HL-60/S4 (cell line): Measurements from ENCODE around the gene ZNF618.
"Not testable (repeated sequence)": the region's sequence is repeated elsewhere in the genome, so short reads cannot be mapped to it uniquely, and the experiment has no call there.

Source experiments
- in situ Hi-C: fragments of 300-500 bp; cut with MboI; formaldehyde crosslinking; loops from 2 replicates; pipeline ENCODE4 v1.14.3; 2022; ENCODE audit warnings: low sequenced_read_pairs

The ZNF618 gene

DNA sequence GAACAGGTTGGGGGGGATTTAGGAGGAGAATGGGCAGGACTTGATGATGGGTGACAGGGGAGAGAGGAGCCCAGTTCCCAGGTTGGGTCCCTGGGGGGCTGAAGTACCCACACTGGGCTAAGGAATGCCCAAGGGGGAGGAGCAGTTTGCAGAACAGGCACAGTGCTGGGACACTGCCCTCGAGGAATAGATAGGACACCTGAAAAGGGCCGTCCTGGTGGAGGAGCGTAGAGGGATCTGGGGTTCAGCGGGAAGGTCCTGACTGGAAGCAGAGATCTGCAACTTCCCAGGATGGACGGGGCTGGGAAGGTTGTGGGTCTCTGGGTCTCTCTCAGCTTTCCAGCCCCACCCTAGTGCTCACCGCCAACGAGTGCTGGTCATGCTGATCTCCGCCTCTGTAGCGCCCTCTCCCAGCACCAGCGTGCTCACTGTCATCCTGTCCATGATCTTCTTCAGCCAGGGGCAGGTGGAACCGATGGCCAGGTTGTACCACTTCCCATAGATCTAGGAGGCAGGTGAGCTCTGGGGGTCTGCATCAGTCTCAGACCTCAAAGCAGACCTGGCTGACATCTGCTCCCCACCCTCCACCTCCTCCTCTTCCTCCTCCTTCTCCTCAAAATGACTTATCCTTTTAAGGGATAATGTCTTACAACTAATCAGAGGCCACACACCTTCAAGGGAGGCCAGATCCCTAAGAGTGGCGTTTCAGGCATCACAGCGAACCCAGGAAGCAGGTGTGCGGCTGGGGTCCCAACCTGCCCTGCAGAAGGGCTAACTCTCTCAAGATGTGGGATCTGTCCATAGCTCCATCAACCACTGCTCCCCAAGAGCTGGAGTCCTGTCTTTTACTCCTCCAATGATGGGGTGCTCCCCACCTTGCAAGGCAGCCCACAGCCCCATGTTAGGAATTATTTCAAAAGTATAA, 200.4 kb downstream of the ZNF618 start:
- in situ Hi-C loops, result no loop called here

- in situ Hi-C loops, result no loop called here
Measured at GRCh38 chr9:114077162-114077837, 201.2 kb downstream of the ZNF618 start.

GRCh38 chr9:114078021-114078780, 202.1 kb downstream of the ZNF618 start, which contains the start of gene AMBP:
TSS of gene AMBP (minus strand) at chr9:114078300. CDS start at chr9:114078209, 91 bp downstream.
- in situ Hi-C loops, result no loop called here

GRCh38 chr9:114078781-114079156, 202.7 kb downstream of the ZNF618 start:
- in situ Hi-C loops, result no loop called here

DNA sequence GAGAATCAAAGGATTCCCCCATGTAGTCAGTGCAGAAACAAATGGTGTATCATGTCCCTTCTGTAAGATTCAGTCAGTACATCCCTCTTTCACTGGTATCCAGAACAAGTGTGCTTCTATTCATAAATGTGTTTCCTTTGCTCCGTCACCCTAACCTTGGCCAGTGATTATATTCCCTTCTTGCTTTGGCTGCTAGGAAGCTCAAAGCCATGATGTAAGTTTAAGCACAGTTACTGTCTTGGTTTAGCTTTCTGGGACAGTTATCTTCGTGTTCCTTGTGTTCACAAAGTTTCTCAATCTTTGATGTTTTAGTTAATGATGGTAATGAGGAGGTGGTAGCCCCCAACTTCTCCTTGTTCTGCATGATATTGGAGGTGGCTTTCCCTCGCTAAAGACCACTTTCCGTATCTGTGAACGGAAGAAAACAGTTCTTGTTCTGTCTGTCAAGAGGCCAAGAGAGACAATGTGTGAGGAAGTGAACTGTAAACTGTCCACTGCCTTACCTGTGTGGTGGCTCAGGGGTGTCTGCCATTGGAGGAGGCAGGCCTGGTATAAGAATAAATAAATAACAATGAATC, 204.2 kb downstream of the ZNF618 start:
- in situ Hi-C loops, result no loop called here

- in situ Hi-C loops, result no loop called here
Measured at GRCh38 chr9:114080773-114081440, 204.8 kb downstream of the ZNF618 start.

DNA sequence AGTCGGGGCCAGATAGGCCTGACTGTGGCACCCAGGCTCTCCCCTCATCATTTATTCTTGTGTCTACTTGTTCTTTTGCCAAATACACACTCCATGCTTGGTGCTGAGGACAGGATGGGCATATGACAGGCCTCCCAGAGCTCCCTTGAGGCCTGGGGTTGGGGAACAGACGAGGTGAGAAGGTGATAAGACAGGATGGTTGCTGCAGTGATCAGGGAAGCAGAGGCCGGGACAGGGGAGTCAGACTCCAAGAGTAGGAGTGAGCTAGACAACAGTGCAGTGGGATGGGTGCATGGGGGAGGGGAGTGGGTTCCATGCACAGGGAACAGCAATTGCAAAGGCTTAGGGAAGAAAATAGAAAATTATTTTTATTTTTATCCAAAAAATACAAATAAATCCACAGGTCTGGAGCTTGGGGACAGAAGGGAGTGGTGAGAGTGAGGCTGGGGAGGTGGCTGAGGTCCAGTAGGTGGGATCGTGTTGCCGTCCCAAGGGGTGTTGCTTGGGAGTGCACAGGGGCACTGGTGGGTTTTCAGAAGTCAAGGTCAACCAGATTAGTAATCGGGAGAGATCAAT, 205.4 kb downstream of the ZNF618 start:
- in situ Hi-C loops, result no loop called here

DNA sequence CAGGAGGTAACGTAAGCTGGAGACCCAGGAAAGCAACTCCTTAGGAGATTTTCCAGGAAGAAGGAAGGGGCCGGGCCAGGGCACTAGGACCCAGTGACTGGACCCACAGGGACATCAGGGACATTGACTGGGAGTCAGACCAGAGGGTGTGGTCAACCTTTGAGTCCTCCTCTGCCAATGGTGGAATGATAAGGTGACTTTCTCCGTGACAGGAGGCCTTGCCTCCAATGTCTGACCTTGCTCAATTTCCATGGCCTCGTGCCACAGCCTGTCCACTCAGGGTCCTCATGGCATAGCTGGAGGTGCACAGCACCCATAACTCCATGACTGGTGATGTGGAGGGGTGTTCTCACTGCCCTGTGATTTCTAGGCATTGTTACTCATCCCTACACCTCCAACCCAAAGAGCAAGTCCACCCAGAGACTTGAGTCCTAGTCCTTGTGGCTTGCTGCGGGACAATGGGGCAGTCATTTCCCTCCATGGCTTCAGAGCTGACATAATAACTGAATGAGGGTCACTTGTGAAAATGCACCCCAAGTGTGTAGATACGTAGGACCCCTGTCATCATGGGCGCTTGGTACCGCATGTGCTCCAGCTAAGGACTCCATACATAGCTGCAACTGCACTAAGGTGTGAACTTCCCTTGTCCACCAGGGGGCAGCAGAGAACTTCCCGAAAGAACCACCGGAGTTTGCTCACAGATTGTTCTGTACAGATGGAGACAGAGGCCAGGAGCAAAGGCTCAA, 206.1 kb downstream of the ZNF618 start:
- in situ Hi-C loops, result no loop called here

DNA sequence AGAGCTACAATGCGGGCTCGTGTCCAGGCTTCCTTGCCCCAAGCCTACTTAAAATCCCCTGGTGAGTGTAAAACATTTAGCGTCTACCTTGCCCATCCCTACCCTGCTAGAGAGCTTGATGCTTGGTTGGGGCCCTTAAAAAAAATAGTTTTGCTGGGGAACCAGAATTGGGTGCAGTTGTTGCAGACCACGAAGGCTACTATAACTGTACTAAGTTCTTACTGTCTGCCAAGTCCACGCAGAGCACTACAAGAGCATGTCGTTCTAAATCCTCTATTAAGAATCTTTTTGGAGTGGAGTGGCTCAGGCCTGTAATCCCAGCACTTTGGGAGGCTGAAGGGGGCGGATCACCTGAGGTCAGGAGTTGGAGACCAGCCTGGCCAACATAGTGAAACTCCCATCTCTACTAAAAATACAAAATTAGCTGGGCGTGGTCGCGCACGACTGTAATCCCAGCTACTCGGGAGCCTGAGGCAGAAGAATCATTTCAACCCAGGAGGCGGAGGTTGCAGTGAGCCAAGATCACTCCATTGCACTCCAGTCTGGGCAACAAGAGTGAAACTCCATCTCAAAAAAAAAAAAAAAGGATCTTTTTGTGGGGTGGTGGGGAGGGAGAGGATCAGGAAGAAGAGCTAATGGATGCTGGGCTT, 206.8 kb downstream of the ZNF618 start:
- in situ Hi-C loops, result not testable (repeated sequence)

DNA sequence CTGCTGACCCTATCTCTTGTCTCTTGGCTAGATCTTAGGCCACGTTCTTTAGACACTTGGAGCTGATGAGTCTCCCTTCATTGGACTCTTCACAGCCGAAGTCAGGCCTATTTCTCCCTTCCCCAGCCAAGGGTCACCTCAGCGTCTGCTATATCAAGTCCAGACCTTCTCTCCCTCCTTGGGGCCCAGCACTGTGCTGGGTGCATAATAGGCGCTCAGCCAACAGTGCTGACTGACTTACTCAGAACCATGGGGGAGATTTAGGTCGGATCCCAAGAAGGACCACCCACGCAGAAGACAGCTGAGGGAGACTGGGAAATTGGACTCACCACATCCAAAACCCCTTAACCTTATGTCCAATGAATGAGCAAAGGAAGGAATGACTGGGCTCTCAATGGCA, 207.6 kb downstream of the ZNF618 start:
- in situ Hi-C loops, result no loop called here

DNA sequence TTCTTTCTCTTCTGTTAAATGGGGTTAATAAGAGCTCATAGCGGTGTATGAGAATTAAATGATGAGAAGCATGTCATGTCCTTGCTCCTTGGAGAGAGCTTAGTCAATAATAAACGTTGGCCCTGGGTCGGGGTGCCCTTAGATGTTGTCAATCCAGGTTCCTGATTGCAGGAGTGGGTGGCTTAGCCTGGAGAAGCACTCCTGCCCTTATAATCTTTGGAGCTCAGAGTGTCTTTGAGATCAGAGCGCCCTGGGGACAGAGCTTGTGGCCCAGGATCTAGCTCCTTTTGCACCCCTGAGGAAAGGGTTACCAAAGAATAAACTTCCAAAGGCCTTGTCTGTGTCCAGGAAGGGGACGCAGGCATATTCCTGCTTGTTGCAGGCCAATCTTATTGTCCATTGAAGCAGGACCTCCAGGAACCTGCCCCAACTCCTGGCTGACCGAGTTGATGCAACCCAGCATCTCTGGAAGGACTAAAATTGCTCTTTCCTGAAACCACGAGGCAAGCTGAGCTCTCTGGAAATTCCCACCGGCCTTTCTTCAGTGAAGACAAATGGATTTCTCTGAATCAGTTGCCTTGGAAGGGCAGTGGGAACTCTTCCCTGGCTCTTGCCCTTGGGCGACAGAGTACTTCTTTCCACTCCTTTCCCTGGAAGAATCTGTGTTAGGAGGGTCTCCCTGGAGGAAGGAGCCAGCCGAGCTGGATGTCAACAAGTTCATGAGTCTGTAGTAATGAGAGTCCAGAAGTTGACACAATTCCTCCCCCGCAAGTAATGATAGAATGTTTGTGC, 208.4 kb downstream of the ZNF618 start:
- in situ Hi-C loops, result no loop called here

DNA sequence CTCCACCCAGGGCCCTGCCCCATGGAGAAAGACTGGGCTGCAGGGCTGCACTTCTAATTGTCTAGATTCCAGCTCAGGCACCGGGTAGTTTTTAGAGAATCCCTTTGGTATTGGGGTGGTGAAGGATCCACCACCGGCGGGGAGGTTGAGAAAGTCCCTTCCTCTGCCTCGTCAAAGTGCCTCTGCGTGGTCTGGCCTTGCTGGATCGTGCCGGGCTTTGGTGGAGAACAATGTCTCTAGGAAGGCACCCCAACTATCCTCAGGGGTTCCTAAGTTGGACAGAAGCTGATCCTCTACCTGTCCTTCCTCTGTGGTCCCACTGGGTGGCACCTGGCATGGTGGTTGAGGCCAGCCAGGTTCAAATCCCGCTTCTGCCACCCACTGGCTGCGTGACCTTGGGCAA, 209.3 kb downstream of the ZNF618 start:
- in situ Hi-C loops, result no loop called here

DNA sequence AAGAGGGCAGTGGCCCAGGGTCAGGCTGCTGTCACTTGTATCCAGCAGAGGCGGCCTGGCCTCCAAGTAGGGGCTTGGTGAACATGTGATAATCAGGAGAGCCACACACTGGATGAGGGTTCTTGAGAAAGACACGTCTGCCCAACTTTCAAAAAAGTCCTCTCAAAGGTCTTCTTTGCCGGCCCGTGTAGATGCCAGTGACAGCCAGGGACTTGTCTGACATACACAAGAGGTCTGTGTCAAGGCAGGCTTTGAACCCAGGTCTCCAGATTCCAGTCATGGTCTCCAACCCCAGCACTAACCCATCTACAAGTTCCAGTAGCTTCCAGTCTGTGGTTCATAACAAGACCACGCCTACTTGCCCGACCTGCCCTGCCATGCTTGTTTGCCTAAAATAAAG, 209.9 kb downstream of the ZNF618 start:
- in situ Hi-C loops, result no loop called here

DNA sequence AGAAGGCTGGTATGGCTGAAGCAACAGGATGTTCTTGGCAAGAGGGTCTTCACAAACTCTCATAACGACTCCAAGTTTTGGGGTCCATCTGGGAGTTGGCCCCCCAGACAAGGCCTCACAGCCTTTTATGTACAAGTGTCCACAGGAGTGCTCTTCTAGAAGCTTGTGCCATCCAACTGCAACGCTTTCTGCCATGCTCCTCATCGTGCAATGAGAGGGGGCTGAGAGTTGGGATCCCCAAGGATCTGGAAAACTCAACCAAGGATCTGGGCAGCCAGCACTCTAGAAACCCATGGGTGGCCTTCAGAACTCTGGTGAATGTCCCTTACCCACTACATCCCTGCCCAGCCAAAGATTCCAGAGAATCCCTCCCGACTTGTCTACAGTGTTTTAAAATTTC, 210.5 kb downstream of the ZNF618 start:
- in situ Hi-C loops, result no loop called here

DNA sequence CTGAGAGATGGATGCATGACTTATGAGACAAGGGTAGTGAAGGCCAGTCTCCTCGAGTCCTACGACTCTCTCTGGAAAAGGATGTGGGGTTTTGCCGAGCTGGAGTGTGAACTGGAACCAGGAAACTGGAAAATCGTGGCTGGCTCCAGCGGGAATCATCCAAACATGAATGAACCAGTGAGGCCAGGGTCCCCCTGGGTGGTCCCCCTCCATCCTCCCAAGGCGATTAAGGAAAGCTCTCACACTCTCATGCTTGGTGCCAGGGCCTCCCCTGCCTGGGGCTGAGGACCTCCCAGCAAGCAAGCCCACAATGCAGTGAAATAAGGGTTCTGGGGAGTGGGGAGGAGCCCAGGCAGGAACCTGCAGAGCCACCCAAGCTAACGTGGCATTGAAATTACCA, 211.6 kb downstream of the ZNF618 start:
- in situ Hi-C loops, result no loop called here

DNA sequence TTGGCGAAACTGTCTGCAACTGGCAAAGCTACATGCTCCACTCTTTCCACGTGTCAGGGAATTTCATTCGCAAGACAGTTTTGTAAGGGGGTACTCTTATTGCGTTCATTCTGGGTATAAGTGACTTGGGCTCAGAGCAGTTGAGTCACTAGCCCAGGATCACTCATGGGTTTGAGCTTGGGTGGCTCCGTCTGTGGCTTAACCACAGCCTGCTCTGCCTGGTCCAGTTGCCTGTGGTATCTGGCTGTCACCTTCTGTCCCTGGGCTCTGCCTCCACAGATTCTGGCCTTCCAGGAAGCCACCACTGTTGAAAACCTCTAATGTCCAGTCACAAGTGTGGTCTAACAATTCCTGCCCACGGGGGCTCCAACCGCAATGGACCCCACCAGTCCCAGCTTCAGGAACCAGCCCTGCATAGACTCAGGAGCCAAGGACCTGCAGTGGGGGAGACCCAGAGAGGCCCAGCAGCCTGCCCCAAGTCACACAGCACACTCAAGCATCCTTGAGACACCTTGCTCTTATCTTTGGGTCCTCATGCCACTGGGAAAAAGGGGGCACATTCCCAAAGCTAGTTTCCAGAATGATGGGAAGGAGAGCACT, 212.6 kb downstream of the ZNF618 start:
- in situ Hi-C loops, result no loop called here

DNA sequence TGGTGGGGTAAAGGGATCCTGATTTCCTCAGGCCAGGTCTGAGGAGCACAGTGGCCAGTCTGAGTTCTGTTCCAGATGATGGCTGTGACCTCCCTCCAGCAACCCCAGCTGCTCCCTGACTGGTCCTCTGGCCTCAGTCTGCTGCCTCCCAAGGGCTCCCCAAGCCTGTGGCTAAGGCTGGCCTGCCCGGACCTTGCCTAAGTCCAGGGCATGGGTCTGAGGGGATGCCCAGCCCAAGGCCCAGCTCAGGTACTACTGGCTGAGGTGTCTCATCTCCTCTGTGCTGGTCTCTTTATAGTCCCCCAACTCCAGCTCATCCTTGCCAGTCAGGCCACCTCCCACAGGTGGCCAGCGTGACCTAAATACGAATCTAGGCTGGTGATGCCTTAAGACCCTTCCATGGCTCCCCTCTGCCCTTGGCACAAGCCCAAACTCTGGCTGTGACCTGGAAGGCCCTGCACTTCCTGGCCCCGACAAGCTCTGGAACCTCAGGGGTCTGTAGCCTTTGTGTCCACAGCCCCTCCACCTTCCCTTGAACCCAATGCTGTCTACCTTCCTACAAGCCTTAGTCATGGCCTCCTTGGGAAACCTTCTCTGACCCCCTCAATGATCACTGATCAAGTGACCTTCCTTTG, 213.2 kb downstream of the ZNF618 start:
- in situ Hi-C loops, result no loop called here
